Smooth muscle cell (in vitro differentiated cells): Measurements from ENCODE around the gene GPD2. TPM values are rescaled to one million over a fixed set of nuclear protein-coding genes. Genes with fewer than 3 reads are reported as not detected.

Experiments
- DNase-seq: peaks from one replicate; lab custom pipeline; 2025; ENCODE audit not compliant: unreplicated experiment; lab: John Stamatoyannopoulos, UW
- H2AFZ ChIP-seq: fragments of 200-600 bp; sonication (generic); 2 replicates; pipeline ENCODE4 v1.6.0; 2016; ENCODE audit warnings: antibody characterized with exemption, low read depth, mild to moderate bottlenecking
- H3F3A ChIP-seq: fragments of 200-600 bp; sonication (generic); 2 replicates; pipeline ENCODE4 v1.6.0; 2017; ENCODE audit warnings: antibody characterized with exemption, low read depth
- H3K27ac ChIP-seq: fragments of 200-600 bp; sonication (generic); 2 replicates; pipeline ENCODE4 v1.5.1; 2016; ENCODE audit warnings: low read depth, mild to moderate bottlenecking
- H3K27me3 ChIP-seq: fragments of 200-600 bp; sonication (generic); 2 replicates; pipeline ENCODE4 v1.6.1; 2016; ENCODE audit warnings: low read depth, mild to moderate bottlenecking
- H3K36me3 ChIP-seq: fragments of 200-600 bp; sonication (generic); 2 replicates; pipeline ENCODE4 v1.5.1; 2016; ENCODE audit warnings: low read depth
- H3K4me1 ChIP-seq: fragments of 200-600 bp; sonication (generic); 2 replicates; pipeline ENCODE4 v1.5.1; 2016; ENCODE audit warnings: low read depth
- H3K4me2 ChIP-seq: fragments of 200-600 bp; sonication (generic); 2 replicates; pipeline ENCODE4 v1.6.0; 2016; ENCODE audit warnings: mild to moderate bottlenecking
- H3K4me3 ChIP-seq: fragments of 200-600 bp; sonication (generic); 2 replicates; pipeline ENCODE4 v1.5.1; 2016; ENCODE audit warnings: mild to moderate bottlenecking
- H3K79me2 ChIP-seq: fragments of 200-600 bp; sonication (generic); 2 replicates; pipeline ENCODE4 v1.6.0; 2016; ENCODE audit warnings: low read depth, mild to moderate bottlenecking
- H3K9ac ChIP-seq: fragments of 200-600 bp; sonication (generic); 2 replicates; pipeline ENCODE4 v1.6.0; 2016; ENCODE audit warnings: low read depth
- H3K9me3 ChIP-seq: fragments of 200-600 bp; sonication (generic); replicated peaks from 2 replicates; pipeline ENCODE4 v1.5.1; 2016; ENCODE audit warnings: low read depth
- H4K20me1 ChIP-seq: fragments of 200-600 bp; sonication (generic); 2 replicates; pipeline ENCODE4 v1.6.0; 2016; ENCODE audit warnings: low read depth
- CTCF ChIP-seq: fragments of 200-600 bp; sonication (generic); IDR thresholded peaks from 2 replicates; pipeline ENCODE4 v1.5.1; 2017; ENCODE audit warnings: borderline replicate concordance, mild to moderate bottlenecking, antibody characterized with exemption; ENCODE audit not compliant: insufficient read depth, poor library complexity, severe bottlenecking
- WGBS: methylation state at CpG from one replicate; pipeline ENCODE4 v1.1.7; 2016; ENCODE audit warnings: low lambda C conversion rate; 5-methylcytosine and 5-hydroxymethylcytosine counted together
- polyA plus RNA-seq: library from polyadenylated mRNA; unstranded; fragments of >200 nt; fragmentation: Nextera tagmentation; extraction: Ambion mirVana; gene quantifications from 2 replicates; pipeline ENCODE4 v1.2.1, GENCODE V29; 2016
- total RNA-seq: library from RNA; depleted of rRNA; stranded (reverse); fragments of >200 nt; gene quantifications from 2 replicates; pipeline ENCODE4 v1.2.3, GENCODE V29; 2014

The GPD2 gene
- total and polyA plus RNA-seq, 2 experiments from 2014 or later = 5.6 to 25.8 TPM

GRCh38 chr2:156470975-156471583 is 34.9 kb downstream of the GPD2 start:
- no peak for DNase-seq
- no peak overlapping the region for H3K4me3 ChIP-seq
- H4K20me1 ChIP-seq = no peaks in the 10 kb centered on the region
- no peaks in the 10 kb centered on the region for H3K9me3 ChIP-seq
- no peaks in the 10 kb centered on the region for H3F3A ChIP-seq
- 58% methylated on average over 8 of the region's 8 CpGs for WGBS
- H3K9ac ChIP-seq = no peak overlapping the region
- peak overlapping the region; percentile 43 for H3K4me2 ChIP-seq
- H3K27me3 ChIP-seq = no peaks in the 10 kb centered on the region
- TF ChIP-seq CTCF = no peak
- H3K27ac ChIP-seq = no peak overlapping the region
- peaks cover 23% of the 10 kb centered on the region for H3K4me1 ChIP-seq
- peaks cover 18% of the 10 kb centered on the region for H3K79me2 ChIP-seq
- H2AFZ ChIP-seq = no peak overlapping the region
- no peaks in the 10 kb centered on the region for H3K36me3 ChIP-seq

DNA sequence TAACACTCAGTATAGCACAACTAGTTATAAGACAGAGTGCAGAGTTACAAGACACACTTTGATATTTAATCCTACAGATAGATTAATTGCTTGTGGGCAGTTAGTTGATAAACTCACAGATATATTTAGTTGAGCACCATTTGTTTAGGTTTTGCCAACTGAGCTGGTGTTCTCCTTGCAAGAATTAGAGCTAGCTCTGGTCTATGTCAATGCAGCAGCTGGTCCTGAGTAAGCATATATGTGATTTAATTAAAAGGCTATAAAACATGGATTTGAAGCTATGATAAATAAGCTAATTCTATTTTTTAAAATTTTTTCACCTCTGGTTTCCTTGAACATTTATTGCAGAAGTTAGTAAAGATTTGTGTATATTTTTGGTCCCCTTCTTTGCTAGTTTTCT is 35.6 kb downstream of the GPD2 start:
- no peaks in the 10 kb centered on the region for H3K36me3 ChIP-seq
- no peak overlapping the region for H3K27ac ChIP-seq
- no peaks in the 10 kb centered on the region for H3K27me3 ChIP-seq
- H3K4me2 ChIP-seq = peak overlapping the region; percentile 43
- H3K79me2 ChIP-seq = peaks cover 18% of the 10 kb centered on the region
- H3K4me3 ChIP-seq = no peak overlapping the region
- no peaks in the 10 kb centered on the region for H3F3A ChIP-seq
- peaks cover 18% of the 10 kb centered on the region for H3K4me1 ChIP-seq
- DNase-seq = no peak
- H4K20me1 ChIP-seq = no peaks in the 10 kb centered on the region
- no peak overlapping the region for H2AFZ ChIP-seq
- H3K9me3 ChIP-seq = no peaks in the 10 kb centered on the region
- no peak overlapping the region for H3K9ac ChIP-seq
- no peak for TF ChIP-seq CTCF

DNA sequence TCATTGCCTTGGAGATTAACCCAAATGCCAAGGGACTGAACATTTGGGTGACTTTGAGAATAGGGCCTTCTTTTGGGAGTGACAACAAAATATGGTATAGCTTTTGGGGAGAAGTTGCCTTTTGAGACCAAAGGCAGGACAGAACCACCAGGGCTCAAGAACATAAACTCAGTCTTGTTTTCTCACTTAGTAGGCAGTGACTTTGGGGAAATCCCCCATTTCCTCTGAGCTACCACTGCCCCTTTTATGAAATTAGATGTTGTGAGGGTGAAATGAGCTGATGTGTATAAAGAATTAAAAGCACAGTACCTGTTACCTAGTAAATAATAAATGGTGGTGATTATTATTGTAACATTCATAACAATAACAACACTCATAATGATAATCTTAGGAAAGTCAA is 36.5 kb downstream of the GPD2 start:
- no peak overlapping the region for H2AFZ ChIP-seq
- H3K9ac ChIP-seq = no peak overlapping the region
- DNase-seq = no peak
- no peaks in the 10 kb centered on the region for H4K20me1 ChIP-seq
- no peak overlapping the region for H3K27ac ChIP-seq
- H3K4me3 ChIP-seq = no peak overlapping the region
- no peaks in the 10 kb centered on the region for H3K36me3 ChIP-seq
- no peaks in the 10 kb centered on the region for H3F3A ChIP-seq
- H3K27me3 ChIP-seq = no peaks in the 10 kb centered on the region
- H3K4me1 ChIP-seq = peaks cover 9% of the 10 kb centered on the region
- H3K4me2 ChIP-seq = no peak overlapping the region
- peaks cover 18% of the 10 kb centered on the region for H3K79me2 ChIP-seq
- no peaks in the 10 kb centered on the region for H3K9me3 ChIP-seq
- no peak for TF ChIP-seq CTCF

GRCh38 chr2:156473445-156473844 is 37.3 kb downstream of the GPD2 start:
- DNase-seq = no peak
- no peak overlapping the region for H3K4me2 ChIP-seq
- no peak overlapping the region for H3K27ac ChIP-seq
- no peak overlapping the region for H2AFZ ChIP-seq
- H3K4me1 ChIP-seq = peaks cover 8% of the 10 kb centered on the region
- no peaks in the 10 kb centered on the region for H3F3A ChIP-seq
- no peaks in the 10 kb centered on the region for H3K36me3 ChIP-seq
- 71% methylated on average over 1 of the region's 1 CpG for WGBS
- TF ChIP-seq CTCF = no peak
- H3K9ac ChIP-seq = no peak overlapping the region
- H3K9me3 ChIP-seq = no peaks in the 10 kb centered on the region
- H3K4me3 ChIP-seq = no peak overlapping the region
- H4K20me1 ChIP-seq = no peaks in the 10 kb centered on the region
- H3K27me3 ChIP-seq = no peaks in the 10 kb centered on the region
- H3K79me2 ChIP-seq = peaks cover 18% of the 10 kb centered on the region
